NT2/D1 (cell line): ENCODE measurements around the gene PAPLN.

ENCODE experiments used
- DNase-seq: peaks from one replicate; pipeline ENCODE4 v3.0.0-alpha.2; 2011; ENCODE audit warnings: low read depth, low spot score
- H3K27me3 ChIP-seq: 2 replicates; pipeline ENCODE4 v1.6.0; 2011; ENCODE audit warnings: mild to moderate bottlenecking; ENCODE audit not compliant: insufficient read length, insufficient read depth
- H3K36me3 ChIP-seq: 2 replicates; pipeline ENCODE4 v1.6.1; 2011; ENCODE audit warnings: mild to moderate bottlenecking, low read length, mixed read lengths; ENCODE audit not compliant: insufficient read depth, insufficient read length
- H3K4me1 ChIP-seq: 2 replicates; pipeline ENCODE4 v1.5.1; 2011; ENCODE audit not compliant: insufficient read depth, insufficient read length
- H3K4me3 ChIP-seq: 2 replicates; pipeline ENCODE4 v1.5.1; 2011; ENCODE audit warnings: low read depth; ENCODE audit not compliant: insufficient read length
- H3K9ac ChIP-seq: 2 replicates; pipeline ENCODE4 v1.6.0; 2011; ENCODE audit warnings: low read depth; ENCODE audit not compliant: insufficient read length
- H3K9me3 ChIP-seq: 2 replicates; pipeline ENCODE4 v1.5.1; 2011; ENCODE audit warnings: mild to moderate bottlenecking, low read length; ENCODE audit not compliant: insufficient read depth
- SUZ12 ChIP-seq: IDR thresholded peaks from 2 replicates; pipeline ENCODE4 v1.6.1; 2011; ENCODE audit not compliant: insufficient read length, insufficient read depth; ENCODE audit errors: extremely low read depth
- YY1 ChIP-seq: IDR thresholded peaks from 2 replicates; pipeline ENCODE4 v1.6.1; 2011; ENCODE audit not compliant: insufficient read length, insufficient read depth
- ZNF274 ChIP-seq: IDR thresholded peaks from 2 replicates; pipeline ENCODE4 v1.6.1; 2011; ENCODE audit warnings: mild to moderate bottlenecking, low read depth, low read length

The PAPLN gene

DNA sequence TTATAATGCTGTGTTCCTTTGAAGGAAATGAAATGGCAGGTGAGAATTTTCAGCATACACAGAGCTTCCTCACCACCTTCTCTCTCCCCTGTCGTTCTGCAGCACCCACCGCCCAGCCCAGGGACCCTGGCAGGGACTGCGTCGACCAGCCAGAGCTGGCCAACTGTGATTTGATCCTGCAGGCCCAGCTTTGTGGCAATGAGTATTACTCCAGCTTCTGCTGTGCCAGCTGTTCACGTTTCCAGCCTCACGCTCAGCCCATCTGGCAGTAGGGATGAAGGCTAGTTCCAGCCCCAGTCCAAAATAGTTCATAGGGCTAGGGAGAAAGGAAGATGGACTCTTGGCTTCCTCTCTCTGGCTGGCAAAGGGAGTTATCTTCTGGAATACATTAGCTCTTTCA is 35.1 kb downstream of the PAPLN start:
- Histone ChIP-seq H3K9me3 (no peaks in the 10 kb centered on the region), H3K4me3 (no peak overlapping the region), H3K36me3 (peaks cover 40% of the 10 kb centered on the region), H3K4me1 (peaks cover 2% of the 10 kb centered on the region), H3K27me3 (no peaks in the 10 kb centered on the region), H3K9ac (no peak overlapping the region)
- DNase-seq = no peak
- TF ChIP-seq ZNF274 (no peak), SUZ12 (no peak), YY1 (no peak)

DNA sequence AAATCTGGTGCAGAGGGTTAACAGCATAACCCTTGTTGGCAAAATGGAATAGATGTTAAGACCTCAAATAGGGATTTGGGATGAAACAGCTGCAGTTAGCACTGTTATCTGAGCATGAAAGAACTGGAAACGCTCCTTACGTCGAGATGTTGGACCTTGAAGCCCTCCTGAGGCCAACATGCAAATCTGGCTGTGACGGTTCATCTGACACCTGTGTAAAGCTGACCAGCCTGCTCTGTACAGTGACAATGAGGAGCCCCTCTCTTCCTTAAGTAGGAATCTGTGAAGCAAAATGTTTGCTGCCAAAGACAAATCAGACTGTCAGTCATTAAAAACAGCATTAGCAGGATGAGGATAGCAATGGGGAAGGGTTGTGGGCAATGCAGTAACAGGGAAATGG is 36.5 kb downstream of the PAPLN start:
- Histone ChIP-seq H3K9me3 (no peaks in the 10 kb centered on the region), H3K36me3 (peaks cover 36% of the 10 kb centered on the region), H3K9ac (no peak overlapping the region), H3K4me3 (no peak overlapping the region), H3K4me1 (peaks cover 2% of the 10 kb centered on the region), H3K27me3 (no peaks in the 10 kb centered on the region)
- no peak for TF ChIP-seq ZNF274
- no peak for TF ChIP-seq SUZ12
- TF ChIP-seq YY1 = no peak
- DNase-seq = no peak

DNA sequence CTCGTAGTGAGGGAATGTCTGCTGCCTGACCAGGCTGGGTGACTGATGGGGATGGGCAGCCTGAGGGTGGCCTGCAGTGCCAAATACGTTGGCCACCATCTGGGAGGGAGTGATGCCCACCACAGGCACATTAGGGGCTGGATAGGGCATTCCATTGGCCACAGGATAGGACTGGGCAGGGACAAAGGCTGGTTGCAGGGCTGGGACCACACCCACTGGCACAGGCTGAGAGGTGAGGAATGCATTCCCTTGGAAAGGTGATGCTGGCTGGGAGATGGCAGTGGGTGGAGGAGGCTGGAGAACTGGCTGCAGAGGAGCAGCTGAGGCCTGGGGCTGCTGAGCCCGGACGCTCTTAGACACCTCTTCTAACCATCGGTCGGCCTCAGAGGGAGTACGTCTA is 39.5 kb downstream of the PAPLN start:
- H3K9me3 ChIP-seq = no peaks in the 10 kb centered on the region
- no peaks in the 10 kb centered on the region for H3K27me3 ChIP-seq
- TF ChIP-seq SUZ12 (no peak), ZNF274 (no peak), YY1 (no peak)
- H3K9ac ChIP-seq = no peak overlapping the region
- no peak overlapping the region for H3K4me3 ChIP-seq
- H3K36me3 ChIP-seq = peaks cover 42% of the 10 kb centered on the region
- H3K4me1 ChIP-seq = peaks cover 2% of the 10 kb centered on the region
- no peak for DNase-seq

DNA sequence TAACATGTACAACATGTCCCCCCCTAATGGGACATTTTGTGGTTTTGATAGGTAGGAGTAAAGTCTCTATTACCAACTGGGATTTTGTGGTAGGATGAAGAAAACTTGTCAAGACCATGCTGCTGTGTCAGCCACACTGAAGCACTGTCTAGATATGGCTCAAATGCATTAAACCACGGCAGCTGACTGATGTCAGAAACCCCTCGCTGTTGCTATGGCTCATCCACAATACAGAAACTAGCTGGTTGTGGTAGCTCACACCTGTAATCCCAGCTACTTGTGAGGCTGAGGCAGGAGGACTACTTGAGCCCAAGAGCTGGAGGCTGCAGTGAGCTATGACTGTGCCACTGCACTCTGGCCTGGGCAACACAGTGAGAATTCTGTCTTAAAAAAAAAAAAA is 40.1 kb downstream of the PAPLN start:
- no peaks in the 10 kb centered on the region for H3K27me3 ChIP-seq
- no peak for TF ChIP-seq YY1
- TF ChIP-seq SUZ12 = no peak
- no peak for TF ChIP-seq ZNF274
- no peak overlapping the region for H3K4me3 ChIP-seq
- peaks cover 2% of the 10 kb centered on the region for H3K4me1 ChIP-seq
- H3K9me3 ChIP-seq = no peaks in the 10 kb centered on the region
- H3K9ac ChIP-seq = no peak overlapping the region
- DNase-seq = no peak
- peaks cover 46% of the 10 kb centered on the region for H3K36me3 ChIP-seq

DNA sequence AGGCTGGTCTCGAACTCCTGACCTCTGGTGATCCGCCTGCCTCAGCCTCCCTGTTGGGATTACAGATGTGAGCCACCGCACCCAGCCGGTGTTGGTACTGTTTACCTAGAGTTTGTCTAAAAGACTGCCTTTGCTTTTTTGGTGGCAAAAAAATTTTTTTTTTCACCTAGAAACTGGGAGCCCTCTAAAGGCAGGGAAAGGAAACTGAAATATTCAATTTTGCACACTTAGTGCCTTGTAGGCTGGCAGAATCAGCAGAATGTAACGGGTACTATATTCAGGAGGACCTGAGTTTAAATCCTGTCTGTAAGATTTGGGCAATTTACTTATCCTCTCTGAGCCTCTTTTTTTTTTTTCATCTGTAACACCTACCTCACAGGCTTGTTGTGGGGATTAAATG is 43.6 kb downstream of the PAPLN start:
- DNase-seq = no peak
- Histone ChIP-seq H3K9me3 (no peaks in the 10 kb centered on the region), H3K27me3 (no peaks in the 10 kb centered on the region), H3K4me1 (peaks cover 6% of the 10 kb centered on the region), H3K4me3 (no peak overlapping the region), H3K9ac (no peak overlapping the region), H3K36me3 (peaks cover 44% of the 10 kb centered on the region)
- TF ChIP-seq SUZ12 = no peak
- no peak for TF ChIP-seq YY1
- no peak for TF ChIP-seq ZNF274

DNA sequence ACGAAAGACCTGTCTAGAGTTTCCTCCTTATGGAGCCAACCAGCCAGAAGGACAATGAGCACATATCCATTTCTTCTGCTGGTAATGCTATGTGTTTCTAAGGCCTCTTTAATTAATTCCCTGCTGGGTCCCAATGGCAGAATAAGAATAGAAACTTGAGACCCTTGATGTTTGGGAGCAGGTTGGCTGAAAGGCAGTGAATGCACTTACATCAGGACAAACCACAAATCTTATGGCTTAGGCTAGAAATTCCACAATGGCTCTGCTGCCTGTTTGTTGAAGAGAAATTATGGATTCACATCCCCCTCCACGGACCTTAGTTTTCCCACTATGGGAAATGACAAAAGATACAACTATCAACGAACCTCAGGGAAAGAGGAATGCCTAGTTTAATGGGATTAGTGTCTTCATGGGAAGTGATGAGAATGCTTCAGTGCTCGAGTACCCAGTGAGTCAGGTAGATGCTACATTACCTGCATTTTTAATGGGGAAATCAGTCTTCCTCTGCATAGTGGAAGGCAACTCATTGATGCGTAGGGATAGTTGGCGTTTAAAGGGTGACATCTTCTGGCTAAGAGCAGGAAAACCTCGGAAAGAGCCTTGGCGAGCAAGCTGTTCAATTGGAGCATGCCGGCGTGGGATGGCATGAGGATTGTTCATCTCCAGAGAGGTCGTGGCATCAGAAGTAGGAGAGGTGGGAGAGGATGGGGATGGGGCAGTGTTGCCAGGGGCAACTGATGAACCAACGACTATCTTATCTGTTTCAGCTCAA is 46.5 kb downstream of the PAPLN start:
- no peak overlapping the region for H3K4me3 ChIP-seq
- DNase-seq = peak; percentile 55
- H3K4me1 ChIP-seq = peaks cover 4% of the 10 kb centered on the region
- H3K9ac ChIP-seq = no peak overlapping the region
- H3K36me3 ChIP-seq = peaks cover 36% of the 10 kb centered on the region
- H3K27me3 ChIP-seq = no peaks in the 10 kb centered on the region
- no peak for TF ChIP-seq ZNF274
- TF ChIP-seq YY1 = no peak
- TF ChIP-seq SUZ12 = no peak
- no peaks in the 10 kb centered on the region for H3K9me3 ChIP-seq

DNA sequence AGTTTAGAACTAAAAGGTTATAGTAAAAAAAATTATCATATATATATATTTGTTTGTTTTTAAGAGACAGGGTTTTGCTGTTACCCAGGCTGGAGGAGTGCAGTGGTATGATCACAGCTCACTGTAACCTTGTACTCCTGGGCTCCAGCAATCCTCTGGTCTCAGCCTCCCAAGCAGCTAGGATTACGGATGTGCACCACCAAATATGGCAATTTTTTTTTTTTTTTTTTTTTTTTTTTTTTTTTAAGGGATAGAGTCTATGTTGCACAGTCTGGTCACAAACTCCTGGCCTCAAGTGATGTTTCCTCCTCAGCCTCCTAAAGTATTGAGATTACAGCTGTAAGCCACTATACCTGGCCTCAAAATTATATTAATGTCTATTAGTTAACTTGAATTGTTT is 48.7 kb downstream of the PAPLN start:
- Histone ChIP-seq H3K4me1 (peaks cover 4% of the 10 kb centered on the region), H3K27me3 (no peaks in the 10 kb centered on the region), H3K9me3 (no peaks in the 10 kb centered on the region), H3K4me3 (no peak overlapping the region), H3K36me3 (peaks cover 33% of the 10 kb centered on the region), H3K9ac (no peak overlapping the region)
- no peak for TF ChIP-seq YY1
- TF ChIP-seq ZNF274 = no peak
- TF ChIP-seq SUZ12 = no peak
- no peak for DNase-seq
